HG03565 (cell line): ENCODE measurements around the gene DCST1.
"Not testable (repeated sequence)": the region's sequence is repeated elsewhere in the genome, so short reads cannot be mapped to it uniquely, and the experiment has no call there.

Experiments used
- ATAC-seq: cut with Tn5 transposase; IDR thresholded peaks from one replicate; pipeline ENCODE4 v1.9.1; 2021; ENCODE audit warnings: mild to moderate bottlenecking, moderate library complexity; ENCODE audit not compliant: unreplicated experiment

The DCST1 gene, protein sequence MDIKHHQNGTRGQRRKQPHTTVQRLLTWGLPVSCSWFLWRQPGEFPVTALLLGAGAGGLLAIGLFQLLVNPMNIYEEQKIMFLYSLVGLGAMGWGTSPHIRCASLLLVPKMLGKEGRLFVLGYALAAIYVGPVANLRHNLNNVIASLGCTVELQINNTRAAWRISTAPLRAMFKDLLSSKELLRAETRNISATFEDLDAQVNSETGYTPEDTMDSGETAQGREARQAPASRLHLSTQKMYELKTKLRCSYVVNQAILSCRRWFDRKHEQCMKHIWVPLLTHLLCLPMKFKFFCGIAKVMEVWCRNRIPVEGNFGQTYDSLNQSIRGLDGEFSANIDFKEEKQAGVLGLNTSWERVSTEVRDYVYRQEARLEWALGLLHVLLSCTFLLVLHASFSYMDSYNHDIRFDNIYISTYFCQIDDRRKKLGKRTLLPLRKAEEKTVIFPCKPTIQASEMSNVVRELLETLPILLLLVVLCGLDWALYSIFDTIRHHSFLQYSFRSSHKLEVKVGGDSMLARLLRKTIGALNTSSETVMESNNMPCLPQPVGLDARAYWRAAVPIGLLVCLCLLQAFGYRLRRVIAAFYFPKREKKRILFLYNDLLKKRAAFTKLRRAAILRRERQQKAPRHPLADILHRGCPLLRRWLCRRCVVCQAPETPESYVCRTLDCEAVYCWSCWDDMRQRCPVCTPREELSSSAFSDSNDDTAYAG

DNA sequence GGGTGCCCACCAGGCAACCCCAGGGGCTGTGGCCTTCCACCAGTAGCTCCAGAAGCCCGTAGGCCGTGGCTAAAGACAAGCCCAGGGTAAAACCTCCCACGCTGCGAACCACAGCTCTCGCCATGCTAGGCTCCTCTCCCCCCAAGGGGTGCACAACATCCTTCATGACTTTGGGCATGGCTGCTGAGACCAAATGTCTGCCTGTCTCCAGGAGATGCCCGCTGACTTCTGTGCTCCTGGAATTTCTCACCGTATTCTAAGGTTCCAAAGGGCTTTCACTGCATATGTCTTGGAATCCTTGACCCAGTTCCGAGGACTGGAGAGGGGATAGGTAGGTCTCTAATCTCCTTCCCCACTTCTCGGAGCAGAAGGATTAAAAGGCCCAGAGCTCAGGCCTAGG, at the start of gene DCST1, which contains the start of gene DCST2:
DCST1 (plus strand) TSS at position 301 of the 400 bp plus-strand sequence. CDS start 213 bp downstream, outside the sequence.
DCST2 (minus strand) TSS at position 258 of the 400 bp plus-strand sequence; CDS start at position 178, 80 bp downstream.
- no peak for ATAC-seq

DNA sequence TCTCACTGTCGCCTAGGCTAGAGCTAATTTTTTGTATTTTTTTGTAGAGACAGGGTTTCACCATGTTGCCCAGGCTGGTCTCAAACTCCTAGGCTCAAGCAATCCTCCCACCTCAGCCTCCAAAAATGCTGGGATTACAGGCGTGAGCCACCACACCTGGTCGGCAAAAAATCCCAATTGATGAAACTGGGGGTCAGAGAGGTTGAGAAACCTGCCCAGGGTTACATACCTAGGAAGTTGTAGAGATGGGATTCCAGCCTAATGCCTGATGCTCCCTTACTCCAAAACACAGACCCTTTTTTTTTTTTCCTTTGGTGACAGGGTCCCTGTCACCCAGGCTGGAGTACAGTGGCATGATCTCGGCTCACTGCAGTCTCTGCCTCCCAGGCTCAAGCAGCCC, 46.9 kb upstream of the DCST1 start:
- not testable (repeated sequence) for ATAC-seq

DNA sequence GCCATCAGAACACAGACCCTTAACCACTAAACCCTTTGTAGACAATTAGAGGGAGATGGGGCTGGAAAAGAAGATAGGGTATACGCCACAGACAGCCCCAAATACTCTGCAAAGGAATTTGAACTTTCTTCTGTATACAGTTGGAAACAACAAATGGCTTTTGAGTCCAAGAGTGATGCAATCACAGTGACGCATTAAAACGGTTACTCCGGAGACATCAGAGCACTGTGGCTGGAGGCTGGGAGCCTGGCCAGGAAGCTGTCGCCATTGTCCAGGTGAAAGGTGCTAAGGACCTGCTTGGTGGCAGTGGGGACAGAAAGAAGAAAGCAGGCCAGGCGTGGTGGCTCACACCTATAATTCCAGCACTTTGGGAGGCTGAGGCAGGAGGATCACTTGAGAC, 46.3 kb upstream of the DCST1 start:
- no peak for ATAC-seq

DNA sequence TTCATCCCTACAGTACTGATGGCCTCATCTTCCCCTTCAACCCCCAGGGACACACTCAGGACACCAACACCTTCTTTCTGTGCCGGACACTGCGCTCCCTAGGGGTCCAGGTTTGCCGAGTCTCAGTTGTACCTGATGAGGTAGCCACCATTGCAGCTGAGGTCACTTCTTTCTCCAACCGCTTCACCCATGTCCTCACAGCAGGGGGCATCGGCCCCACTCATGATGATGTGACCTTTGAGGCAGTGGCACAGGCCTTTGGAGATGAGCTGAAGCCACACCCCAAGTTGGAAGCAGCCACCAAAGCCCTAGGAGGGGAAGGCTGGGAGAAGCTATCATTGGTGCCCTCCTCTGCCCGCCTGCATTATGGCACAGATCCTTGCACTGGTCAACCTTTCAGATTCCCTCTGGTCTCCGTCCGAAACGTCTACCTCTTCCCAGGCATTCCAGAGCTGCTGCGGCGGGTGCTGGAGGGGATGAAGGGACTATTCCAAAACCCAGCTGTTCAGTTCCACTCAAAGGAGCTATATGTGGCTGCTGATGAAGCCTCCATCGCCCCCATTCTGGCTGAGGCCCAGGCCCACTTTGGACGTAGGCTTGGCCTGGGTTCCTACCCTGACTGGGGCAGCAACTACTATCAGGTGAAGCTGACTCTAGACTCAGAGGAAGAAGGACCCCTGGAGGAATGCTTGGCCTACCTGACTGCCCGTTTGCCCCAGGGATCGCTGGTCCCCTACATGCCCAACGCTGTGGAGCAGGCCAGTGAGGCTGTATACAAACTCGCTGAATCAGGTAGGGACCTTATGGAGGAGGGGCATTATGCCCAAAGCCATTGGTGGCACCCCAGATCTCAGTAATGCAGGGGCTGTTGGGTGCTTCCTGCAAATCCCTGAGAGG, 45.3 kb upstream of the DCST1 start:
- no peak for ATAC-seq

DNA sequence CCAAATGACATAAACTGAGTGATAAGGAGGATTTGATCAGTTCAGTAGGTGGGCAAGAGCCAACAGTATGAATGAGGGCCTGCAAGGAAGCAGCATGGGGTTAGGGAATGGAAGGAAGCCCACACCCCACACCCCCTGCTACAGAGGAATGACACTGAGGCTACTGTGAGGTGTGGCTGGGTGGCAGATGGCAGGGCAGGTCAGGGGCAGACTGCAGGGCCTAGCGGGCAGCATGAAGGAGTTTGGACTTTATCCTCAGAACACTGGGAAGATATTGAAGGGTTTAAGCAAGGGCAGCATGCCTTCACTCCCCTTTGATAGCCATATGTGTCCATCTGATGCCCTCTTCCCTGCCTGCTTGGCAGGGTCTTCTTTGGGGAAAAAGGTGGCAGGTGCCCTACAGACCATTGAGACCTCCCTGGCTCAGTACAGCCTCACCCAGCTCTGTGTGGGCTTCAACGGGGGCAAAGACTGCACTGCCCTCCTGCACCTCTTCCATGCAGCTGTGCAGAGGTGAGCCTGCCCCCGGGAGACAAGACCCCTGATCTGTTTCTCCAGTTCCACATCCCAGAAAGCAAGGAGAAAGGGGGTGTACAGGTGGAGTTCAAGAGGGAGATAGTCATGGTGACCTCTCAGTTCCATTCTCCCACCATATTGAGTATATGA, 44.3 kb upstream of the DCST1 start:
- no peak for ATAC-seq

DNA sequence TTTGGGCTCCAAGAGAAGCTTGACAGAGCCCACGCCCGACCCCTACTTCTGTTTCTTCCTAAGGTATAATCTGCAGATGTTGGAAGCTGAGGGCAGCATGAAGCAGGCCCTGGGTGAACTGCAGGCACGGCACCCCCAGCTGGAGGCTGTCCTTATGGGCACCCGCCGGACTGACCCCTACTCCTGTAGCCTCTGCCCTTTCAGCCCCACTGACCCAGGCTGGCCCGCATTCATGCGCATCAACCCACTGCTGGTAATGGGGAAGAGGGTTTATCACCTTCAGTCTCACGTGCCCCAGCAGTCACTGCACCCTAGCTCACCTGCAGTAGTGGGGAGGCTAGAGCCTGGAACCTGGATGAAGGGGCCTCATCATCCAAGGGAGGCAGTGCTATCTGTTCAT, 43.3 kb upstream of the DCST1 start:
- ATAC-seq: no peak

DNA sequence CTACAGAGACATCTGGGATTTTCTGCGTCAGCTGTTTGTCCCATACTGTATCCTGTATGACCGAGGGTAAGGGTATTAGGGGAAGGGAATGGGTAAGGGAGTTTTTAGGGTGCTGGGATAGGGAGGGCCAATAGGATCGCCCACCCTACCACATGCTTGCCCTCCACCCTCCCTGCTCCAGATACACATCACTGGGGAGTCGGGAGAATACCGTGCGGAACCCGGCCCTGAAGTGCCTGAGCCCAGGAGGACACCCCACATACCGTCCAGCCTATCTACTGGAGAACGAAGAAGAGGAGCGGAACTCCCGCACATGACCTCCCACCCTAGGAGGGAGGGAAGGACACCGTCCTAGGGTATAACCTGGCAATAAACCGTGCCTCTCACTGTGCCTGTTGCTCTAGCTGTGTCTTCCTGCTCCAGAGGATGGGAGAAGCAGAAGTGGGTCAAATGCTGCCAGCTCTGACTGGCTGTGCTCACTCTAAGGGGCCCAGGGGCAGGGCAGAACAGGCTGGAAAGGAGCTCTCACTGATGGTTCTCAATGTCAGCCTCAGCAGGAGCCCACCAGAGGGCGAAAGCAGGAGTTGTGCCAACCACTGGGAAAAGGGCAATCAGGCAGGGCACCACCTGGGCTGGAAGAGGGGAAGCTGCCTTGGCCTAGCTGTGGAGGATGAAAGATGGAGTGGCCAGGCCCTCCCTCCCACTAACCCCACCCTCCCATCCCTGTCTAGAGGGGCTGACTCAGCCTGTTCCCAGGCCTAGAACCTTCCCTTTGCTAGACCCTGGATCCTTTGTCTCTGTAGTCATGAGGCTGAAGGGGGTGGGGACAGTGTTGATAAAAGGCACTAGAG, 40.7 kb upstream of the DCST1 start:
- ATAC-seq: no peak

DNA sequence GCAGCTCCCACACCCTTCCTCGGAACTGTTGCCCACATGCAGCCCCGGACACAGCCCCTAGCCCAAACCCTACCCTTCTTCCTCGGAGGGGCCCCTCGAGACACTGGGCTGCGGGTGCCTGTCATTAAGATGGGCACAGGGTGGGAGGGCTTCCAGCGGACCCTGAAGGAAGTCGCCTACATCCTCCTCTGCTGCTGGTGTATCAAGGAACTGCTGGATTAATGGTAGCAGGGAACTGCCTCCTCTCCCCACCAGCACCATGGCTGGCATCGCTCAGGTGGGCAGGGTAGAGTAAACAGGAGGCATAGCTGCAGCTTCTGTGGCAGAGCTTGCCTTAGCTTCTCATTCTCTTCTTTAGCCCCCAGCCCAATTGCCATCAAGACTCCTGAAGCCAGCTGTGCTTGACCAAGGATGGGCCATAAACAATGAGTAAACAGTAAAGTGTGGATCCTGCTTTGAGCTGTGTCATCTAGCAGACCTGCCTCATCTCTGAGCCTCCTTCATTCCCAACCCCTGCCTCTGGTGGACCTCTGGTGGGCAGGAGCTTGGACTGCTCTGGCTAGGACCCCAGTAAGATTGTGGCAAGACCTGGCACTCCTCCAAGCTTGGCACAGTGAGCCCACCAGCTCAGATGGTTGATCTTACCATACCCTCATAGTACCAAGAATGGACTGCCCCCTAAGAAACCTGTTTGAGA, 39.9 kb upstream of the DCST1 start, which contains the start of gene LENEP:
LENEP (plus strand) TSS at position 15 of the 697 bp plus-strand sequence; CDS start at position 37, 22 bp downstream.
- no peak for ATAC-seq

DNA sequence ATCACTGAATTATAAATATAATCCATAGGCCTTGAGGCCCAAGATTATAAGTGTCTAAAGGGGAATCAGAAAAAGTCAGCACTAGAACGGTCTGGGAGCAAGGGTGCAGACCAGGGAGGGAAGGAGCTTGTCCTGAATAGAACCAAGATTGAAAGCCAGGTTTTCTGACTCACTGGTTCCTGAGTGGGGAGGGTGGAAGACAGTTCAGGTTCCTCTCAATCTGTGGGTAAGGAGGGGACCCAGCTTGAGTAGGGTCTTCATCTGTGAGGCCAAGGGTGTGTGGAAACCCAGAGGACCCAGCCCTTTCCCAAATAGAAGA, 39.4 kb upstream of the DCST1 start:
- no peak for ATAC-seq

DNA sequence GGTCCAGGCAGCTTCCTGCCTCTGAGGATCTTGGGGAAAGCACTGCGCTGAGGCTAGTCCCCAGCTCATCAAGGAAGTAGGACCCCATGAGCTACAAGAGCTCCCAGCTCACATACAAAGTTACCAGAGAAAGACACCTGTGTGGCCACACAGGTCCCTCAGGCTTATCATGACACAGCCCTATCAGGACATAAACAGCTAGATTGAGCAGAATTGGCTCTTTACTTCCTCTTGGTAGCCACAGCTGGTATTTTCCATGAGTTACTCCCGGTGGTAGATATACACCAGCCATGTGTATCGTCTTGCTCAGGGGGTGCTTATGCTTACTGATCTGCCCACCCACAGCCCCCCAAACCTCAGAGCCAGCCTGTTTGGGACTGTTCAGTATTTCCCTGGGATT, 39.0 kb upstream of the DCST1 start:
- no peak for ATAC-seq

DNA sequence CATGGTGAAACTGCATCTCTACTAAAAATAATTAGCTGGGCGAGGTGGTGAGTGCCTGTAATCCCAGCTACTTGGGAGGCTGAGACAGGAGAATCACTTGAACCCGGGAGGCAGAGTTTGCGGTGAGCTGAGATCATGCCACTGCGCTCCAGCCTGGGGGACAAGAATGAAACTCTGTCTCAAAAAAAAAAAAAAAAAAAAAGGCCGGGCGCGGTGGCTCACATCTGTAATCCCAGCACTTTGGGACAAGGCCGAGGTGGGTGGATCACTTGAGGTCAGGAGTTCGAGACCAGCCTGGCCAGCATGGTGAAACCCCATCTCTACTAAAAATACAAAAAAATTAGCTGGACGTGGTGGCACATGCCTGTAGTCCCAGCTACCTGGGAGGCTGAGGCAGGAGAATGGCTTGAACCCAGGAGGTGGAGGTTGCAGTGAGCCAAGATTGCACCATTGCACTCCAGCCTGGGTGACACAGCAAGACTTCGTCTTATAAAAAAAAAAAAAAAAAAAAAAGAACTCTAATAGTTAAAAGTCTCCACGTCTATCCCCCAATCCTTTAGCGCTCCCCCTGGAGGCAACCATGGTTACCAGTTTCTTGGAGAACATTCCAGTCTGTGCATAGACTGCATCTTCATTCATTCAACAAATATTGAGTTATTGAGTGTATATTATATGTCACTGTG, 38.2 kb upstream of the DCST1 start:
- ATAC-seq: not testable (repeated sequence)

DNA sequence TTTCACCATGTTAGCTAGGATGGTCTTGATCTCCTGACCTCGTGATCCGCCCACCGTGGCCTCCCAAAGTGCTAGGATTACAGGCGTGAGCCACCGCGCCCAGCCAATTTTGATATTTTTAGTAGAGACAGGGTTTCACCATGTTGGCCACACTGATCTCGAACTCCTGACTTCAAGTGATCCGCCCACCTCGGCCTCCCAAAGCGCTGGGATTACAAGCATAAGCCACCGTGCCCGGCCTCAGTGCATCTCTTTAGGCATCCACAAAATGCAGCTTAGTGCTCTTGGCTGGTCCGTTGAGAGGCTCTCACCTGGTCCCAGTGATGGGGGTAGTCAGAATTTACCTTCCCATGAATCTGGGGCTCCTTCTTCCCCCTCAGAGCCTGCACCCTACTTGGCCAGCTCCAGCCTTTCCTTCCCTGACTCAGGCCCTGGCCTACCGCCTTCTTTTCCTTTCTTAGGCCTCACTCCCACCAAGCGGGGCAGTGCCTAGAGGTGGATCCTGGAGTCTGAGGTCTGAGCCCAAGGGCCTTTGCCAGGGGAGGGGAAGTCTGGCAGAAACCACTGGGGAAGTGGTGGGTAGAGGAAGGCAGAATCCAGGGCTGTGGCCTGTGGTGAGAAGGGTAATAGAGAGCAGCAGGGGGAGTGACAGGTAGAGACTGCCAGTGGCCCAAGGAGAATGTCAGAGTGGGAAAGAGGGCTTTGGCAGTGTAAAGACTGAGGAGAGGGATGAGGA, 36.5 kb upstream of the DCST1 start:
- no peak for ATAC-seq

DNA sequence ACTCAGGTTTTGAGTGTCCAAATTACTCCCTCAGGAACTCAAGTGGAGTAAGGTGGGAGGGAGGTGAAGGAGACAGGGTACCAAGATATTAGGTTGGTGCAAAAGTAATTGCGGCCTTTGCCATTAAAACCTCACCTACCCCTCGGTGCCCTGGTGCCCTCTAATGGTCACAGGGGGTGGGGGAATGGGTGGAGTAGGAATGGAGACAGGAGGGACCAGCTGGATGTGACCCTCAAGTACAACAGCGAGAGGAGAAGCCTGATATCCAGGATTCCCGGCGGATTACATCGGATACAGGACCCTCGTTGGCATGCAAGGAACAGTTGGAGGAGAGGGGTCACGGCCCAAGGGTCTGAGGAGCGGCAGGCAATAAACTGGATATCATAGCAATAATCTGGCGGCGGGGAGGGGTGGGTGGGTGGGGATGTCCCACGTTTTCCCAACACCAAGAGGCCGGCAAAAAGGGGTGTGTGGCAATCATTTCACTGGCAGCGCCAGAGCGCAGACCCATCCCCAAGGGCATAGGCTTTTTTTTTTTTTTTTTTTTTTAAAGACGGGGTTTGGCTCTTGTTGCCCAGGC, 35.3 kb upstream of the DCST1 start:
- ATAC-seq: no peak

DNA sequence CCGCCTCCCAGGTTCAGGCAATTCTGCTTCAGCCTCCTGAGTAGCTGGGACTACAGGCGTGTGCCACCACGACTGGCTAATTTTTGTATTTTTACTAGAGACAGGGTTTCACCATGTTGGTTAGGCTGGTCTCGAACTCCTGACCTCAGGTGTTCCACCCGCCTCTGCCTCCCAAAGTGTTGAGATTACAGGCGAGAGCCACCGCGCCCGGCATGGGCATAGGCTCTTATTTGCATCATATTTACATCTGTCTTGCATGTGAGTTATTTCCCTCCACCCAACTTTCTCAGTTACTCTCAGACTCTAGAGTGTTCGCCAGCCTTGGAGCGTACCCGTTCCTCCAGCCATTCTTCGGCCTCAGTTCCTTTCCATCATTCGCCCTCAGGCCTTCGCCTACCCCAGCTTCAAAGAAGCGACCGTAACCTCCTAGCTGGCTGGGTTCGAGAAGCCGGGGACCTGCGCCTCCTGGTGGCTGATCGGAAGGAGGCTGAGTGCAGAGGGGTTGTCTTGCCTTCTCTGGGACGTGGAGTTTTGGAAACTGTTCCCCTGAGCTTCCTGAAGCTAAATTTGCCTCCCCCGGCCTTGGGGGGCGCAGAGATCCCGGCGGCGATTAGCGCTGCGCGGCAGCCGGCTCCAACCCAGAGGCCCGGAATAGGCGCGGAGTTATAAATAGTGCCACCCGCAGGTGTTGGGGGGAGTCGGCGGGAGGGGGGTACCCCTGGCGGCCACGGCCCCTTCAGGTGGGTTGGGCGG, 34.6 kb upstream of the DCST1 start:
- no peak for ATAC-seq

DNA sequence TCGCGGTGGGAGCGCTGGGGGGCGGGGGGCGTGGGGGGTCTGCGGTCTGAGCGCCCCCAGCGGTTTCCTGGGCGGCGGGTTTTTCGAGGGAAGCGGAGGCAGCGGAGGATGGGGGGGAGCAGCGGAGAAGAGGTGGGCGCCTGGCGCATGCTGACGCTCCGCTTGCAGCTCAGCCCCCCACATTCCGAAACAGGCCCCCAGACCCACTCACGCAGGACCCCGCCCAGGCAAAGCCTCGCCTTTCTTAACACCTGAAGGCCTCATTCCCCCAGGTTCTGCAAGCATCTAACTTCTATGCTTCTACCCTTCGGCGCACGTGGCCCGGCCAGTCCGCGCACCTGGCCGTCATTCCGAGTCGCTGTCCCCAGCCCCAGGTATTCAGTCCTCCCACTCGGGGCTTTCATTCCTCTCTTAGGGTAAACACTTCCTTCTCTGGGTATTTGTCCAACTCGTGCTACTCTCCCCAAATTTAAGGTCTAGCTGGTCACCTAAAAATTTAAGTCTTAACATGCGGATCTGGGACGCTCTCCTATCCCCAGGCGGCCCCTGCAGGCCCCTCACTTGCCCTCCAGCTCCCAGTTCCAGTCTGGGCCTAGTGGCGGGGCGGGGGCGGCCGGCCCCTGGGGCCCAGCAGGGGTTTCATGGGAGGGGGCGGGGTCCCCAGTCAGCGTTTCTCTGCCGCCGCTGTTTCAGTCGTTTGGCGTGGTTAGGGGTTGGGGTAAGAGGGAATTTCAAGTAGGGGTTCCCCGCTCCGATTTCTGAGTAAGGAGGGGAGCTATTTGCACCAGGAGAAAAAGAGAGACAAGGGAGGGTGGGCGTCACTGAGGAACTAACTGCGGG, 33.8 kb upstream of the DCST1 start:
- ATAC-seq: no peak

DNA sequence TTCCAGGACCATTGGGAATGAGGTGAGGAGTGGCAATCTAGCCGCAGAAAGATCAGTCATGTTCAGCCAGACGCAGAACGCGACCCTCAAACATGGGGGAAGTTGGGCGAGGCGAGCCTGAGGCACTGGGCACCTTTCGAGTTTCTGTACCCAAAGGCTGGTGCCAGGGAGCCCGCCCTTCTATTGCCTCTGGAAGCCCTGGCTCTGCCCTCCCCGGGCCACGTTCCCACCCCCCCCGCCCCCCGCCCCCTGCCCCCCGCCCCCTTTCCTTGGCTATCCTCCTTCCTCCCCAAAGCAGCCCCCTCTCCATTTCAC, 33.3 kb upstream of the DCST1 start:
- no peak for ATAC-seq
